GM06990 (cell line): ENCODE measurements around the gene PRKCA.

Experiments used
- DNase-seq: peaks from one replicate; pipeline ENCODE4 v3.0.0-alpha.2; 2011; ENCODE audit not compliant: insufficient read length; ENCODE audit errors: extremely low read depth
- H3K27me3 ChIP-seq: replicated peaks from 2 replicates; pipeline ENCODE4 v1.6.0; 2011; ENCODE audit warnings: low read length; ENCODE audit not compliant: control insufficient read depth, insufficient read depth
- H3K36me3 ChIP-seq: 2 replicates; pipeline ENCODE4 v1.5.1; 2011; ENCODE audit warnings: low read length; ENCODE audit not compliant: control insufficient read depth, insufficient read depth
- H3K4me3 ChIP-seq: replicated peaks from 2 replicates; pipeline ENCODE4 v1.5.1; 2011; ENCODE audit warnings: low read depth, mild to moderate bottlenecking, control low read depth, low read length
- TF ChIP-seq, protein P1 (sequence below): IDR thresholded peaks from 2 replicates; pipeline ENCODE4 v1.5.1; 2011; ENCODE audit warnings: low read length, control low read depth, mild to moderate bottlenecking, inconsistent platforms; ENCODE audit not compliant: insufficient read depth, poor library complexity, severe bottlenecking

PRKCA gene

DNA sequence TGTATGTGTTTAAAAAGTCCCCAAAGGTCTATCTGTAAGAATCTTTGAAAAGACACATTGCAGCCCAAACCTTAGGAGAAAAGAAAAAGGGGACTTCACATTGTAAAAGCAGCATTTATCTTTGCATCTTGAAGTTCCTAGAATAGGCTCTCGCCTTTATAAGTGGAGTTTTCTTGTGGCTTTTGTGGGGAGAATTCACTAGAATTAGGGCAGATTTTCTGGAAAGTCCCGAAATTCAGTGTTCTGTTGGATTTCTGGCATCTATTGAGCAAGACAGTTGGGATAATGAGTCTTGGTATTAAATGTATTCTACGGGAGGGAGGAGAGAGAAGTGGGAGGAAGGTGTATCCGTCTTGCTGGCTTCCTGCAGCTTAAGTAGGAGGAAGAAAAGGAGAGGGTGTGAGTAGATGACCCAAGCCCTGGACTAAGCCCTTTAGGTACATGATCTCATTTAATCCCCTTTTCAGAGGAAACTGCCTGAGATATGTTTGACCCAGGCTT lies 62.6 kb downstream of the PRKCA start:
- TF ChIP-seq, protein P1, sequence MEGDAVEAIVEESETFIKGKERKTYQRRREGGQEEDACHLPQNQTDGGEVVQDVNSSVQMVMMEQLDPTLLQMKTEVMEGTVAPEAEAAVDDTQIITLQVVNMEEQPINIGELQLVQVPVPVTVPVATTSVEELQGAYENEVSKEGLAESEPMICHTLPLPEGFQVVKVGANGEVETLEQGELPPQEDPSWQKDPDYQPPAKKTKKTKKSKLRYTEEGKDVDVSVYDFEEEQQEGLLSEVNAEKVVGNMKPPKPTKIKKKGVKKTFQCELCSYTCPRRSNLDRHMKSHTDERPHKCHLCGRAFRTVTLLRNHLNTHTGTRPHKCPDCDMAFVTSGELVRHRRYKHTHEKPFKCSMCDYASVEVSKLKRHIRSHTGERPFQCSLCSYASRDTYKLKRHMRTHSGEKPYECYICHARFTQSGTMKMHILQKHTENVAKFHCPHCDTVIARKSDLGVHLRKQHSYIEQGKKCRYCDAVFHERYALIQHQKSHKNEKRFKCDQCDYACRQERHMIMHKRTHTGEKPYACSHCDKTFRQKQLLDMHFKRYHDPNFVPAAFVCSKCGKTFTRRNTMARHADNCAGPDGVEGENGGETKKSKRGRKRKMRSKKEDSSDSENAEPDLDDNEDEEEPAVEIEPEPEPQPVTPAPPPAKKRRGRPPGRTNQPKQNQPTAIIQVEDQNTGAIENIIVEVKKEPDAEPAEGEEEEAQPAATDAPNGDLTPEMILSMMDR, result no peak
- no peak for DNase-seq
- no peak overlapping the region for H3K4me3 ChIP-seq

DNA sequence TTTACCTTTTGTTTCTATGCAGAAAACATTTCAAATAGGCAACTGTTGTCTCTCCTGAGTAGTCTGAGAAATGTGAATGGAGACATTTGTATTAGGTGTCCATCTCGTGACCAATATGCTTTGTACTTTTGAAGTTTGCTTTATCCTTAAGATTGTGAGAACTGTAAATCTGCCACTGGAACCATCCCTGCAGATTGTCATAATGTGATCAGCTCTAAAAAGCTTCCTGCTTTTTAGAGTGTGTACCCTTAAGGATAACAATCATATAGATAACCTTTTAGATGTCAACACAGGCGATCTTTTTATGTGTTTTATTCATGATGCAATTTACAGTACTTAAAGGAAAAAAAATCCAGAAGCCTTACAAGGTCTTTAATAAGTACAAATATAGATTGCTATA lies 63.5 kb downstream of the PRKCA start:
- no peaks in the 10 kb centered on the region for H3K36me3 ChIP-seq
- TF ChIP-seq, protein P1, result no peak
- H3K4me3 ChIP-seq, result no peak overlapping the region
- no peaks in the 10 kb centered on the region for H3K27me3 ChIP-seq
- DNase-seq, result no peak

More for the DNA sequence above, 62.6 kb downstream of the PRKCA start:
- Histone ChIP-seq H3K36me3 (no peaks in the 10 kb centered on the region), H3K27me3 (no peaks in the 10 kb centered on the region)

DNA sequence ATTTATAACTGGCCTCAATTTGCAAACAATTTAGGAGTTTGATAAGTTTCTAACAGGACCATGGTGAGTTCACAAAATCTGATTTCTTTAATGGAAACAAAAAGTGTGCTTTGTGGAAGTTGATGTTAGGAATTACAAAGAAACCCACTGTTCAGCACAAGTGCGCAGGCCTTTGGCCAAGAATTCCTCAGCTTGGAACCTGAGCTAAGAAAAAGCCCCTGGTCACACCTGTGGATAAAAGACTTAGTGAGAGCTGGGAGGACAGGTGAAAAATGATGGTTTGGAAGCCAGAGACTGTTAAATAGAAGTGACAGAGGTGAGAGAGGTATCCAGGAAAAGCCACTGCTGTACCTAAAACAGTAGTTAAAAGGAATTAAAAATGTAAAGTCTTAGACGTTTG lies 64.7 kb downstream of the PRKCA start:
- DNase-seq, result no peak
- Histone ChIP-seq H3K4me3 (no peak overlapping the region), H3K27me3 (no peaks in the 10 kb centered on the region), H3K36me3 (no peaks in the 10 kb centered on the region)
- TF ChIP-seq, protein P1, result no peak

DNA sequence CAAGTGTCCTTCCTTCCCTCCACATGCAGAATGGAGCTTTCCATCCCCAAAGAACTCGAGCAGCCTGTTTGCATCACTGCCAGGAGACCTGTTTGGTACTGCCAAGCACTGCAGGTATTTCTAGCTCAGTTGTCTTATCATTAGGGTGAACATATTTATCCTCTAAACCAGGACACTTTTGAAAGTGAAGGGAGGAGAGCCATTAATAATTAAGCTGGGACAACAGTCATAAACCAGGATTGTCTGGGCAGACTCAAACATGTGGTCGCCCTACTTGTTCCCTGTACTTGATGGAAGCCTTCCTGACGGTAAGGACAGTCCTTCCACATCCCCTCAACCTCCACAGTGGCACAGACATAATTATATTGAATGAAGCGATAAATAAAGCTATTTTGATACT lies 67.4 kb downstream of the PRKCA start:
- Histone ChIP-seq H3K36me3 (no peaks in the 10 kb centered on the region), H3K4me3 (no peak overlapping the region), H3K27me3 (no peaks in the 10 kb centered on the region)
- TF ChIP-seq, protein P1, result no peak
- no peak for DNase-seq

DNA sequence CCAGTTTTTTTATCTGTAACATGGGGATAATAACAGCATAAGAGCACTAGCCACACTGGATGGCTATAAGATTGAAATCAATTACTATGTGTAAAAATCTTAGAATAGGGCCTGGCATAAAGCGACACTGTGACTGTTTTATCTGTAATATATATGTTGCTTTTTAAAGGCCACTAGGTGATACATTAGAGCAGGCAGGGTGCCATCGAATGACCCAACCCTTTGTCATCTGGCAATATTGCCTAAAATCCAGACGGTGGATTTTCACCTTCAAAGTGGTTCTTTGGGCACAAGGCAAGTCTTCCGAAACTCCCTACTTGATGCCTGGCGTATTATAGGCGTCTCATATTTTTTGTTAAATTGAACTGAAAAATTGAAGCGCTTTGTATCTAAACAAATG lies 69.1 kb downstream of the PRKCA start:
- Histone ChIP-seq H3K36me3 (no peaks in the 10 kb centered on the region), H3K4me3 (no peak overlapping the region), H3K27me3 (no peaks in the 10 kb centered on the region; the same call in 1 of the 2 replicates)
- TF ChIP-seq, protein P1, result no peak
- DNase-seq, result no peak

DNA sequence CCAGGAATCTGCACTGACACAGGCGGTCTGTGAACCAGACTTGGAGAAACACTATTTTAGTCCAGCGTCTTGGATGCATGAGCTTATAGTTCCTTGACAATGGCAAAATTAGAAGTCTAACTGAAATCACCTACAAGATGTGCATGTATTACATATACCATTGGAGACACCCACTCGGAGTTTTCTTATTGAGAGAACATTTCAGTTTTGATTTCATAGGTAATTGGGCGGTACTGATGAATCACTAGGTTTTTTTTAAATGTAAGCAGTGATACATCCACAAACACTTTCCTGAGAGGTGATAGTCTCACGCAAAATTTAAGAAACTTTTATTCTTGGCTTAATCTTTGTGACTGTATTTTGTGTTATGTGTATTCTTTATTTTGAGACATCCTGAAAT lies 69.8 kb downstream of the PRKCA start:
- DNase-seq, result no peak
- Histone ChIP-seq H3K36me3 (no peaks in the 10 kb centered on the region), H3K4me3 (no peak overlapping the region), H3K27me3 (no peaks in the 10 kb centered on the region; the same call in 1 of the 2 replicates)
- TF ChIP-seq, protein P1, result no peak
